GM18507 (cell line): Measurements from ENCODE around the gene MCOLN1.

ENCODE experiments used
- DNase-seq: peaks from one replicate; pipeline ENCODE4 v3.0.0; 2011; ENCODE audit warnings: low read depth; ENCODE audit not compliant: insufficient read length; ENCODE audit errors: extremely low spot score
- FAIRE-seq: peaks from 2 replicates; lab custom pipeline; 2011; peaks lifted over from hg19 to GRCh38; lab: Jason Lieb, UNC

Gene MCOLN1

GRCh38 chr19:7500811-7501450 is 21.5 kb upstream of the MCOLN1 start:
- DNase-seq (no peak), FAIRE-seq (no peak)

DNA sequence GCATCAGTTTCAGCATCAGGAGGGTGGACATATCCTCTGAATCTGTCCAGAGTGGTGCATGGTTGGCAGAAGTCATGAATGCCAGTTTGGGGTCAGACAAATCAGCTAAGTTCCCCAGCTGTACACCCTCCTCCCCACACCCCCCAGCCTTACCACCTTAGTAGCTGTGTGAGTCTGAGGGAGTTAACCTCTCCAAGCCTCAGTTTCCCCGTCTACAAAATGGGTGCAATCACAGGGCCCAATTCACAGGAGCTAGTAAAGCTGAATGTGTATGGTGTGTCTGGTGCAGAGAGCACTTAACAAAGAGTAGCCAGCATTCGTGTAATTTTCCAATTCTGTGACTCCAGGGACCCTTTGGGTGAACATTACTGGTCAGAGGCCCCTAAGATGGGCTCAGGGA is 19.9 kb upstream of the MCOLN1 start:
- FAIRE-seq: no peak
- DNase-seq: no peak

DNA sequence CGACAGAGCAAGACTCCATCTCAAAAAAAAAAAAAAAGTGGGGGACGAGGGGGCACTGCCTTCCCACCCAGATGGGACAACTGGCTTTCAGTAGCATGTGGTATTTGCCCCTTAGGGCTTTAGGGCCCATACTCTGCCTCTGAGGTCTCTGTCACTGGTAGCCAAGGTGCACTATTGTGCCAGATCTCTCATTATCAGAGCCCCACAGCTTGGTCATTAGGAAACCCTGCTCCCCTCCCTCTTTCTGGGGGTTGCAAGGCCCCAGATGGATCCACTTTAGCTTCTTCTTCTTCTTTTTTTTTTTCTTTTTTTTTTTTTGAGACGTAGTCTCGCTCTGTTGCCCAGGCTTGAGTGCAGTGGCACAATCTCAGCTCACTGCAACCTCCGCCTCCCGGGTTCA is 17.7 kb upstream of the MCOLN1 start:
- FAIRE-seq: no peak
- no peak for DNase-seq

- FAIRE-seq (no peak), DNase-seq (no peak)
Measured at GRCh38 chr19:7505288-7505681, 17.1 kb upstream of the MCOLN1 start.

DNA sequence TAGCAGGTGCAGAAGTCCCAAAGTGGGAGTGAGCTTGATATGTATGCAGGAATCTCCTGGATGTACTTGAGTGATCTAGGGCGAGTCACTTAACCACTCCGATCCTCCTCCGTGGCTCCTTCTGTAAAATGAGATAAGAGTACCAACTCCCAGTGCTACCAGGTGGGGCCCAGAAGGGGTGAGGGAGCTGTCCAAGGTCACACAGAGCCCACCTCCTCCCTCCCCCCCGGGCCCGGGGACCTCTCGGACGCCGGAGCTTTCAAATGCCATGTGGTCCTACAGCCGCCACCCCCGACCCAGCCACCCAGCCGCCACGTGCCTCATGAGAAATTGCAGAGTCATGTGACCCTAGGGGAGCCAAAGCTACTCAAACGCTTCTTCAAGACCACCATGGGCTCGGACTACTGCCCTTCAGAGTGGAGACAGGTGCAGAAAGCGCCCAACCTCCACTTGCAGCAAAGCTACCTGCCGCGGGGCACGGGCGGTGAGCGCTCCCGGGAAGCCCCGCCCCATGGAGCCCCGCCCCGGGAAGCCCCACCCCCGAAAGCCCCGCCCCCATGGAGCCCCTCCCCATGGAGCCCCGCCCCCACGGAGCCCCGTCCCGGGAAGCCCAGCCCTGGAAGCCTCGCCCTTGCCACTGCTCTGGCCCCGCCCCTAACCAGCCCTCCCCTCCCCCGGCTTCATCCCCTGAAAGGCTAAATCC is 16.6 kb upstream of the MCOLN1 start:
- DNase-seq (no peak), FAIRE-seq (no peak)

DNA sequence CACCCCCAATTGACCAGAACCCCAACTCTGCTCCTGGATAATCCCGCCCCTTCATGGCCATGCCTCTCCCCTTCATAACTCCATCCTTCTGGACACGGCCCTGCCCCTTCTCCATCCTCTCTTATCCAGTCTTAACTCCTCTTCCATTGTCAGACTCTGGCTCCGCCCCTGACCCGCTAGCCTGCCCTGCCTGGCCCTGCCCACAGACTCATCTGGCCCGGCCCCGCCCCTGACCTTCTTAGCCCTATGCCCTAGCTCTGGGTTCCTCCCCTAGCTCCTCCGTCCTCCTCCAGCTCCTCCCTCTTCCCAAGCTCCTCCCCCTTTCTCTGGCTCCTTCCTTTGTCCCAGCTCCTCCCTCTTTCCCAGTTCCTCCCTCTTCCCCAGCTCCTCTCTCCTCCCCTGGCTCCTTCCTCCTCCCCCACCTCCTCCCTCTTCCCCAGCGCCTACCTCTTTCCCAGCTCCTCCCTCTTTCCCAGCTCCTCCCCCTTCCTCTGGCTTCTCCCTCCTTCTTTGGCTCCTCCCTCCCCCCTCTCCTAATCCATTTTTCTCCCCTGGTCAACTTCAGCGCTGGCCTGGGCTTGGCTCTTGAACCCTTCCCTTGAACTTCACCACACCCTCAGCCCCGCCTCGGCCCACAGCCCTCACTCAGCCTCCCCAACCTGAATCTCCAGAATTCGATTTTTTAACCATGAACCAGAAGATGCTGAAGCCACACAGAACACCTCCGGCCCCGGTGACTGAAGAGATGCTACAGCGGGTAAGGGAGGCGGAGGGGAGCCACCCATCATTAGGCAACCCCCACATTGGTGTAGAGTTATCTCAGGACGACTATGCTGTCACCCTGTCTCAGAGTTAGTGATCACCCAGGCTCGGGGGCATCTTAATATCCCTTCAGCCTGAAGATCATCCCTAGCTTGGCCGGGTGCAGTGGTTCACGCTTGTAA is 15.8 kb upstream of the MCOLN1 start:
- no peak for FAIRE-seq
- no peak for DNase-seq

DNA sequence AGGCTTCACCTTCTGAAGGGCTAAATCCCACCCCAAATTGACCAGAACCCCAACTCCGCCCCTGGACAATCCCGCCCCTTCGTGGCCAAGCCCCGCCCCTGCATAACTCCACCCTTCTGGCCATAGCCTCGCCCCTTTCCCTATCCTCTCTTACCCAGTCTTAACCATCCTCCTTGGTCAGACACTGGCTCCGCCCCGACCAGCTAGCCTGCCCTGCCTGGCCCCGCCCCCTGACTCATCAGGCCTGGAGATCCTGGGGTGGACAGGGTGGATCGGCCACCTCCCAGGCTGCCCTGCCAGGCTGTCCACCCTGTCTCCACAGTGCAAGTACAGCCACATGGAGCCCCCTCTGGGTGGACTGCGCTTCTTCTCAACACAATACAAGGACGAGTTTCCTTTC is 14.5 kb upstream of the MCOLN1 start:
- FAIRE-seq (no peak), DNase-seq (no peak)

DNA sequence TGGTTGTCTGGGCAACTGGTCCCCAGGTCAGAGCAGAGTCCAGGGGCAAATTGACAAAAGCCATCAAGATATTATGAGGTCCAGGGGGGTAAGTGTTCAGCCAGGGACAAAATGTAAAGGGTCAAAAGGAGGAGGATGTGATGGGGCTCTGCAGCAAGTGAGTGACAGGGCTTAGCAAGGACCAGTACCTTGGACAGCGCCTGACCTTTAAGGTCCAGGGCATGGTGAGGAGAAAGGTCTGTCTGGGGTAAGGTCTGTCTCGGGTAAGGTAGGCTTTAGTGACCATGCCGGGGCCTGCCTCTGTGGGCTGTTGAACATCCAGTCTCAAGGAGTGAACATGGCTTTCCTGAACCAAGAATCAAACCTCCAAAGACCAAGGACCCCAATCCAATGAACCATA is 12.8 kb upstream of the MCOLN1 start:
- no peak for FAIRE-seq
- DNase-seq: no peak

- FAIRE-seq (no peak), DNase-seq (no peak)
Measured at GRCh38 chr19:7512400-7512851, 10.0 kb upstream of the MCOLN1 start.

- FAIRE-seq (no peak), DNase-seq (no peak)
Measured at GRCh38 chr19:7513809-7514642, 8.4 kb upstream of the MCOLN1 start.

- DNase-seq (no peak), FAIRE-seq (no peak)
Measured at GRCh38 chr19:7515110-7515644, 7.2 kb upstream of the MCOLN1 start.

GRCh38 chr19:7515645-7516151 is 6.7 kb upstream of the MCOLN1 start, which contains the start of gene ZNF358:
TSS of gene ZNF358 (plus strand) at chr19:7516103. CDS start at chr19:7519243, 3,140 bp downstream.
- FAIRE-seq (no peak), DNase-seq (no peak)

- no peak for DNase-seq
- no peak for FAIRE-seq
Measured at GRCh38 chr19:7516333-7516732, 6.1 kb upstream of the MCOLN1 start.

GRCh38 chr19:7516878-7517277 is 5.5 kb upstream of the MCOLN1 start:
- DNase-seq: no peak
- no peak for FAIRE-seq

- FAIRE-seq: no peak
Measured at GRCh38 chr19:7519361-7520130, 2.9 kb upstream of the MCOLN1 start.

GRCh38 chr19:7520131-7521051 is 2.0 kb upstream of the MCOLN1 start:
- no peak for FAIRE-seq

More at GRCh38 chr19:7519361-7520130, 2.9 kb upstream of the MCOLN1 start:
- DNase-seq: no peak

GRCh38 chr19:7521551-7522071 is 813 bp upstream of the MCOLN1 start:
- FAIRE-seq: no peak
- no peak for DNase-seq

More at GRCh38 chr19:7520131-7521051, 2.0 kb upstream of the MCOLN1 start:
- no peak for DNase-seq
